Gastroesophageal sphincter (tissue), 4 donors: Measurements from ENCODE around the gene TMEM123. TPM values are rescaled to one million over a fixed set of nuclear protein-coding genes. Genes with fewer than 3 reads are reported as not detected.

Experiments
- ATAC-seq: fragments of 150-250 bp; one replicate; pipeline ENCODE4 v1.9.1; 2016; ENCODE audit warnings: mild to moderate bottlenecking, moderate library complexity
- H3K27ac ChIP-seq, 4 donors: fragments of 200-600 bp; sonication (generic) in 3 of 4; 1 replicate in 3 of 4; 2 replicates in 1 of 4; pipeline ENCODE4 v1.5.1; 2016 to 2019
- H3K27me3 ChIP-seq: fragments of 200-600 bp; sonication (generic); one replicate; pipeline ENCODE4 v1.5.1; 2019
- H3K36me3 ChIP-seq, 2 donors: fragments of 200-600 bp; sonication (generic); one replicate each; pipeline ENCODE4 v1.5.1; 2019; ENCODE audit warnings: control low read depth in 1 of 2
- H3K4me1 ChIP-seq, 3 donors: fragments of 200-600 bp; sonication (generic); 1 replicate in 2 of 3; 2 replicates in 1 of 3; pipeline ENCODE4 v1.5.1; 2016 to 2019; ENCODE audit warnings: control low read depth in 2 of 3
- H3K4me3 ChIP-seq, 2 donors: fragments of 200-600 bp; sonication (generic); one replicate each; pipeline ENCODE4 v1.5.1; 2019; ENCODE audit warnings: mild to moderate bottlenecking in 1 of 2, moderate library complexity in 1 of 2
- H3K9me3 ChIP-seq, 3 donors: fragments of 200-600 bp; sonication (generic); one replicate each; pipeline ENCODE4 v1.5.1; 2017 to 2019; ENCODE audit warnings: control low read depth in 2 of 3
- EP300 ChIP-seq: sonication (generic); formaldehyde crosslinking; IDR thresholded peaks from one replicate; pipeline ENCODE4 v1.6.1; 2017; ENCODE audit warnings: antibody characterized with exemption, mild to moderate bottlenecking
- POLR2A ChIP-seq, 2 donors: fragments of 450-650 bp; IDR thresholded peaks; one replicate each; pipeline ENCODE4 v1.6.1; 2017; ENCODE audit warnings: antibody characterized with exemption in 2 of 2, mild to moderate bottlenecking in 2 of 2, moderate library complexity in 1 of 2
- POLR2AphosphoS5 ChIP-seq: sonication (generic); formaldehyde crosslinking; IDR thresholded peaks from one replicate; pipeline ENCODE4 v1.6.1; 2017; ENCODE audit warnings: antibody characterized with exemption
- WGBS, 2 donors: methylation state at CpG; one replicate each; pipeline ENCODE4 v1.1.5; 2018; ENCODE audit warnings: low coverage in 1 of 2; 5-methylcytosine and 5-hydroxymethylcytosine counted together
- total RNA-seq, 4 donors: library from RNA; depleted of rRNA; stranded (reverse); fragments of >200 nt; gene quantifications; one replicate each; pipeline ENCODE4 v1.1.0, GENCODE V29; 2016
- TF ChIP-seq, protein P1 (sequence below), 4 experiments: fragments of 200-600 bp in 2 of 4; fragments of 450-650 bp in 2 of 4; sonication (generic) in 1 of 4; IDR thresholded peaks; one replicate each; pipeline ENCODE4 v1.5.1; 2017 to 2019; ENCODE audit warnings: antibody characterized with exemption in 4 of 4, mild to moderate bottlenecking in 2 of 4, moderate library complexity in 2 of 4

The TMEM123 gene
- total RNA-seq, 4 donors from 2014 or later, result 87.6 to 141 (median 101) TPM

DNA sequence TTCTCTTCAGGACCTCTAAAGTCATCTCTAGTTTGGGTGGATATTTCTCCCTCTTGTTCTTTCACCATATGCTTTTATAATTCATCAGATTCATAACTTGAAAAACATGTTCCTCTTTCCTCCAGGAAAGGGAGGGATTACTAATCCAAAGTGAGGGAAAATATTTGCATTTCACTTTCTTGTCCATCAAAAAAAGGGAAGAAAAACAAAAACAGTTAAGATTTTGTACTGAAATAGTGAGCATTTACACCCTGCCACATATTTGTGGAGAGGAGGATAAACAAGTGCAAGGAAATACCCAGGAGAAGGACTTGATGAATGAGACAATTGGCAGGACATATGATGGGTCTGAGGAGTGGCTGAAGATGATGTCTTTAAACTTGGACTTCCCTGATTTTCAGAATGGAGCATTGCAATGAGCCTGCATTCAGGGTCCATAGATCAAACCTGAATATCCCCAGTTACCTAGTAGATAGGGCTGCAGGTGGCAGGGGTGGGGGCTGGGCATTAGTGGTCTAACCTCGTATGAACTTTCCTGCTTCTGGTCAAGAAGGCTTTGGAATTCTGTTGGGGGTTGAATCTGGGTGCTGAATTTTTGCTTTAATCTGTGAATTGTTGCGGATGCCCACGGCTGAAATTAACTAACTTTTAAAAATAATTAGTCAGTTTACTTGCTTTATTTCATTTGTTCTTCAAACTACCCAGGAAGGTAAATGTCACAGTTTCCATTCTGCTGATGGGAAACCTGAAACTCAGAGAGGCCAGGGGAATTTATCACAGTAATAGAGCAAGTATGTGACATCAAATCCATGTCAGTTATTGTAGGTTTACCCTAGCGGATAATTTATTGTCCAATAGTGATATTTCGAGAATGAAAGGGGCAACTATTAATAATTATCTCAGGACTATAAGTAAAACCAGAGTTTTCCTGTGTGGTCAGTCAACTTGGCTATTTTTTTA is 36.9 kb upstream of the TMEM123 start:
- H3K36me3 ChIP-seq, result no peaks in the 10 kb centered on the region
- ATAC-seq, result no peak
- no peaks in the 10 kb centered on the region for H3K9me3 ChIP-seq
- no peak overlapping the region for H3K4me3 ChIP-seq
- no peak overlapping the region for H3K27ac ChIP-seq
- TF ChIP-seq, protein P1, sequence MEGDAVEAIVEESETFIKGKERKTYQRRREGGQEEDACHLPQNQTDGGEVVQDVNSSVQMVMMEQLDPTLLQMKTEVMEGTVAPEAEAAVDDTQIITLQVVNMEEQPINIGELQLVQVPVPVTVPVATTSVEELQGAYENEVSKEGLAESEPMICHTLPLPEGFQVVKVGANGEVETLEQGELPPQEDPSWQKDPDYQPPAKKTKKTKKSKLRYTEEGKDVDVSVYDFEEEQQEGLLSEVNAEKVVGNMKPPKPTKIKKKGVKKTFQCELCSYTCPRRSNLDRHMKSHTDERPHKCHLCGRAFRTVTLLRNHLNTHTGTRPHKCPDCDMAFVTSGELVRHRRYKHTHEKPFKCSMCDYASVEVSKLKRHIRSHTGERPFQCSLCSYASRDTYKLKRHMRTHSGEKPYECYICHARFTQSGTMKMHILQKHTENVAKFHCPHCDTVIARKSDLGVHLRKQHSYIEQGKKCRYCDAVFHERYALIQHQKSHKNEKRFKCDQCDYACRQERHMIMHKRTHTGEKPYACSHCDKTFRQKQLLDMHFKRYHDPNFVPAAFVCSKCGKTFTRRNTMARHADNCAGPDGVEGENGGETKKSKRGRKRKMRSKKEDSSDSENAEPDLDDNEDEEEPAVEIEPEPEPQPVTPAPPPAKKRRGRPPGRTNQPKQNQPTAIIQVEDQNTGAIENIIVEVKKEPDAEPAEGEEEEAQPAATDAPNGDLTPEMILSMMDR (IDR thresholded peaks at IDR 0.05), result no peak
- no peak for TF ChIP-seq POLR2AphosphoS5
- H3K4me1 ChIP-seq, result no peaks in the 10 kb centered on the region
- WGBS, 2 donors, result 75 to 100% methylated on average over 4 to 5 of the region's 5 CpGs
- H3K27me3 ChIP-seq, result peaks cover 3% of the 10 kb centered on the region

DNA sequence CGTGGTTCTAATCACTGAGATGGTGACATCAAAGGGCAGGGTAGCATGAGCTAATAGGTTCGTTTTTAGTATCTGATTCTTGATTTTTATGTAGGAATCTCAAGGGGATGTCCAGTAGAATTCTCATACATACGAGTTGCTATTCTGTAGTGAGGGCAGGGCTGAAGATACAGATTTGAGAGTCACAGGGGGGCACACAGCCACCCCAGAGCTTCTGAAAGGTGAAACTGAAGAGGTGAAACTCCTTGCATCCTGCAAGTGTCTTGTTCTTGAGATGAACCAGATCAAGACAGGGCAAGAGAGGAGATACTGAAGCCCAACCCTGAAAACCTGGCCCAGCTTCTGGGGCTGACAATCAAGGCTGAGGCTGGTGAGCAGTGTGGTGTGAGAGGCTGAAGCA is 35.6 kb upstream of the TMEM123 start:
- Histone ChIP-seq H3K4me3 (no peak overlapping the region), H3K36me3 (no peaks in the 10 kb centered on the region), H3K27ac (no peak overlapping the region), H3K9me3 (no peaks in the 10 kb centered on the region), H3K27me3 (peaks cover 3% of the 10 kb centered on the region), H3K4me1 (no peaks in the 10 kb centered on the region)
- ATAC-seq, result no peak
- 72 to 84% methylated on average over 3 of the region's 3 CpGs for WGBS, 2 donors
- TF ChIP-seq POLR2A (IDR thresholded peaks at IDR 0.05) (no peak), EP300 (no peak), POLR2AphosphoS5 (no peak)
- TF ChIP-seq, protein P1 (IDR thresholded peaks at IDR 0.05), result no peak

DNA sequence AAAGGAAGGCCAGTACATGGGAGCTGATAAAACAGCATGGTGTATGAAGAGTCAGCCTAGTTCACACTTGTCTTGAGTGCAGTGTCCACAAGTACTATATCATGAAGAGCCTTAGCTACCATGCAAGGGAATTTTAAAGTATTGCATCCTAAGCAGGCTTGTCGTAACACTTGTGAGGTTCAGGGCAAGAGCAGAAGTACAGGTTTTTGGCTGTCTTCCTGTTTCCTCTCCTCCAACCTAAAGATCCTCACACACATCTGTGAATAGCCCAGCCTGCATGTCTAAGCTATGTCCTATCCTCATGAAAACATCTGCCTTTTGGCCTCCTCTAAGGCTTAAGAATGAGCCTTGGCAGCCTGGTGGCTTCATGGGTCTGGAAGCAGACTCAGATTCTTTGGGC is 34.6 kb upstream of the TMEM123 start:
- 75 to 89% methylated on average over 1 of the region's 1 CpG for WGBS, 2 donors

DNA sequence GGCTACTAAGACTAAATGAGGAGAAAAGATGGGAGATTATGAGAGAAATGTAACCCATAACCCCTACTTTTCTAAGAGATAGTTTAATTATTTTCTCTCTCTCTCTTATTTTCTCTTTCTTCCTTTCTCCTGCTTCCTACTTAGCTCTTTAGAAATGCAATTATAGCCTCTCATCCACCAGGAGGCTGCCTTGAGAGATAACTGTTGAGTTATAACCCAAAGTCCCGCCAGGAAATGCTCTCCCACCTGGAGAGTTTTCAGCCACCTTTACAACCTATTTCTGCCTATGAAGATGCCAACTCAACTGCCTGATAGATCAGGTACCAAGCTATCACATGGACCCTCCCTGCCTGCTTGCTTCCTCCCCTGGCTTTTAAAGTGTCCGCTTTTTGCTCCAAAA is 34.0 kb upstream of the TMEM123 start:
- TF ChIP-seq, protein P1 (IDR thresholded peaks at IDR 0.05), result no peak
- no peak for TF ChIP-seq EP300
- TF ChIP-seq POLR2A (IDR thresholded peaks at IDR 0.05), result no peak
- TF ChIP-seq POLR2AphosphoS5, result no peak
- no peaks in the 10 kb centered on the region for H3K4me1 ChIP-seq
- H3K27ac ChIP-seq, result no peak overlapping the region
- H3K4me3 ChIP-seq, result no peak overlapping the region
- no peaks in the 10 kb centered on the region for H3K36me3 ChIP-seq
- H3K27me3 ChIP-seq, result no peaks in the 10 kb centered on the region
- ATAC-seq, result no peak
- 78 to 90% methylated on average over 2 of the region's 2 CpGs for WGBS, 2 donors
- no peaks in the 10 kb centered on the region for H3K9me3 ChIP-seq

More for the DNA sequence above, 34.6 kb upstream of the TMEM123 start:
- no peak for ATAC-seq
- TF ChIP-seq POLR2A (IDR thresholded peaks at IDR 0.05) (no peak), EP300 (no peak), POLR2AphosphoS5 (no peak)
- TF ChIP-seq, protein P1 (IDR thresholded peaks at IDR 0.05), result no peak
- Histone ChIP-seq H3K9me3 (no peaks in the 10 kb centered on the region), H3K36me3 (no peaks in the 10 kb centered on the region), H3K27ac (no peak overlapping the region), H3K4me3 (no peak overlapping the region), H3K27me3 (no peaks in the 10 kb centered on the region), H3K4me1 (no peaks in the 10 kb centered on the region)
